HepG2 (cell line): ENCODE data around the gene BRAT1. TPM values are rescaled to one million over a fixed set of nuclear protein-coding genes. Genes with fewer than 3 reads are reported as not detected.

Source experiments
- ATAC-seq: fragments of 200-7000 bp; cut with Tn5 transposase; 3 replicates; pipeline ENCODE4 v1.9.1; 2020; ENCODE audit warnings: mild to moderate bottlenecking, moderate library complexity
- BruUV-seq: library from RNA; stranded (reverse); fragments of 400-500 nt; replicated peaks from 2 replicates; lab custom pipeline; 2021; lab: Mats Ljungman, UMichigan
- CTCF ChIA-PET: fragments of 300-600 bp; formaldehyde crosslinking; extraction: SDS; loops from one replicate; lab custom pipeline; 2021; ENCODE audit warnings: low total read pairs, inconsistent platforms, low intra/inter-chr PET ratio; lab: Yijun Ruan, JAX
- POLR2A ChIA-PET: fragments of 350-600 bp; sonication (Branson Sonifier 250); formaldehyde crosslinking; loops from one replicate; lab custom pipeline; 2020; ENCODE audit warnings: antibody characterized with exemption, inconsistent platforms; lab: Yijun Ruan, JAX
- DNase-seq: peaks from one replicate; pipeline ENCODE4 v3.0.0-alpha.2; 2015; ENCODE audit warnings: low spot score
- FAIRE-seq: peaks from 3 replicates; lab custom pipeline; 2011; peaks lifted over from hg19 to GRCh38; lab: Jason Lieb, UNC
- H2AFZ ChIP-seq: one replicate; pipeline ENCODE4 v1.6.1; 2011; ENCODE audit warnings: low read length, inconsistent platforms
- H3K27ac ChIP-seq: fragments of 300-600 bp; 3 replicates; pipeline ENCODE4 v1.8.0; 2011; ENCODE audit warnings: mixed run types, mild to moderate bottlenecking, mixed read lengths, low read length, inconsistent platforms; ENCODE audit not compliant: insufficient read depth; ENCODE audit errors: extremely low read length
- H3K27me3 ChIP-seq, 2 experiments: fragments of 200-600 bp in 1 of 2; 2 replicates in 1 of 2; 3 replicates in 1 of 2; pipeline versions ENCODE4 v1.6.0 to v1.8.0; 2011; ENCODE audit warnings: low read length in 2 of 2, mild to moderate bottlenecking in 2 of 2, moderate library complexity in 2 of 2, inconsistent platforms in 1 of 2; ENCODE audit not compliant: insufficient read depth in 2 of 2, control insufficient read depth in 1 of 2
- H3K36me3 ChIP-seq, 2 experiments: fragments of 200-600 bp in 1 of 2; replicated peaks in 1 of 2; 2 replicates in 1 of 2; 3 replicates in 1 of 2; pipeline versions ENCODE4 v1.5.1 to v1.8.0; 2011; ENCODE audit warnings: low read length in 2 of 2, inconsistent platforms in 1 of 2; ENCODE audit not compliant: insufficient read depth in 2 of 2, control insufficient read depth in 1 of 2
- H3K4me1 ChIP-seq: 2 replicates; pipeline ENCODE4 v1.5.1; 2012; ENCODE audit warnings: low read length, inconsistent platforms; ENCODE audit not compliant: insufficient read depth
- H3K4me2 ChIP-seq: 2 replicates; pipeline ENCODE4 v1.6.0; 2011; ENCODE audit warnings: low read depth, low read length, inconsistent platforms
- H3K4me3 ChIP-seq, 3 experiments: fragments of 200-600 bp in 1 of 3; sonication (generic), shearing (Covaris generic) in 1 of 3; replicated peaks in 1 of 3; 2 replicates each; pipeline ENCODE4 v1.5.1; 2011 to 2016; ENCODE audit warnings: low read length in 3 of 3, inconsistent platforms in 2 of 3, low read depth in 2 of 3, mild to moderate bottlenecking in 2 of 3, control low read depth in 1 of 3, mixed read lengths in 1 of 3; ENCODE audit not compliant: insufficient read depth in 1 of 3
- H3K79me2 ChIP-seq: one replicate; pipeline ENCODE4 v1.6.1; 2011; ENCODE audit warnings: low read length, inconsistent platforms; ENCODE audit not compliant: insufficient read depth
- H3K9ac ChIP-seq: 2 replicates; pipeline ENCODE4 v1.6.0; 2011; ENCODE audit warnings: mild to moderate bottlenecking, low read depth, low read length, inconsistent platforms; ENCODE audit not compliant: insufficient read depth
- H3K9me3 ChIP-seq: 2 replicates; pipeline ENCODE4 v1.5.1; 2012; ENCODE audit warnings: mild to moderate bottlenecking, low read length
- H4K20me1 ChIP-seq: 2 replicates; pipeline ENCODE4 v1.6.0; 2011; ENCODE audit warnings: inconsistent platforms, mild to moderate bottlenecking, low read length, moderate library complexity; ENCODE audit not compliant: insufficient read depth
- EEA1 ChIP-seq: sonication (generic); formaldehyde crosslinking; IDR thresholded peaks from 2 replicates; pipeline ENCODE4 v1.5.1; 2020; ENCODE audit warnings: mild to moderate bottlenecking, missing genetic modification reagents, borderline replicate concordance
- HMGA1 ChIP-seq: sonication (generic); formaldehyde crosslinking; conservative IDR thresholded peaks from 2 replicates; pipeline ENCODE4 v1.4.0; 2020; ENCODE audit warnings: missing genetic modification reagents
- NCOA5 ChIP-seq: sonication (generic); formaldehyde crosslinking; IDR thresholded peaks from 2 replicates; pipeline ENCODE4 v1.4.0; 2020; ENCODE audit warnings: missing genetic modification reagents
- PCBP1 ChIP-seq: fragments of 200-400 bp; formaldehyde crosslinking; IDR thresholded peaks from 2 replicates; pipeline ENCODE4 v1.6.1; 2017; ENCODE audit warnings: mild to moderate bottlenecking, low read depth, low read length, borderline replicate concordance
- PLSCR1 ChIP-seq: sonication (generic); formaldehyde crosslinking; IDR thresholded peaks from 2 replicates; pipeline ENCODE4 v1.5.0; 2020; ENCODE audit warnings: missing genetic modification reagents, mild to moderate bottlenecking, borderline replicate concordance
- ZBTB33 ChIP-seq: sonication (generic); formaldehyde crosslinking; IDR thresholded peaks from 2 replicates; pipeline ENCODE4 v1.4.0; 2020; ENCODE audit warnings: missing genetic modification reagents
- ZNF350 ChIP-seq: sonication (generic); formaldehyde crosslinking; IDR thresholded peaks from 2 replicates; pipeline ENCODE4 v1.4.0; 2020; ENCODE audit warnings: mild to moderate bottlenecking, low read depth, missing genetic modification reagents, borderline replicate concordance
- ZNF564 ChIP-seq: sonication (generic); formaldehyde crosslinking; IDR thresholded peaks from 2 replicates; pipeline ENCODE4 v1.8.1; 2023; ENCODE audit warnings: mild to moderate bottlenecking, missing genetic modification reagents
- WGBS: methylation state at CpG from one replicate; pipeline ENCODE4 v1.1.6; 2017; ENCODE audit warnings: low lambda C conversion rate; 5-methylcytosine and 5-hydroxymethylcytosine counted together
- in situ Hi-C: cut with HindIII; loops from 2 replicates; pipeline ENCODE4 v1.10.0; 2017; ENCODE audit warnings: low pct_unique_long_range_greater_than_20kb; ENCODE audit not compliant: extremely low pct_ligation_motif_present
- intact Hi-C: fragments of 100-400 bp; cut with micrococcal nuclease; formaldehyde crosslinking; loops from one replicate; pipeline ENCODE4 v1.10.0; 2022; ENCODE audit not compliant: unreplicated experiment
- polyA plus RNA-seq, 8 experiments: library from polyadenylated mRNA; depleted of rRNA in 3 of 8; stranded (reverse) in 7 of 8; unstranded in 1 of 8; fragments of >200 nt; fragmentation: Illumina TruSeq in 4 of 8; extraction: Trizol in 4 of 8; gene quantifications; 2 replicates each; pipeline versions ENCODE4 v1.2.1 to v1.2.3, GENCODE V29; 2011 to 2016; ENCODE audit warnings: low read depth in 4 of 8, missing spikeins in 1 of 8, mixed read lengths in 1 of 8; ENCODE audit not compliant: insufficient read depth in 1 of 8
- total RNA-seq, 5 experiments: library from RNA; depleted of rRNA; stranded (reverse); fragments of >200 nt; fragmentation: Illumina TruSeq; extraction: Trizol; gene quantifications; 2 replicates each; pipeline ENCODE4 v1.2.3, GENCODE V29; 2016; ENCODE audit warnings: low read depth in 1 of 5
- TF ChIP-seq, protein P1 (sequence below): sonication (generic); formaldehyde crosslinking; IDR thresholded peaks from 2 replicates; pipeline ENCODE4 v1.4.0; 2020; ENCODE audit warnings: missing genetic modification reagents, borderline replicate concordance

Gene BRAT1
- total and polyA plus RNA-seq, 2 of the 13 experiments (the other 11 are each of a cell fraction or from before 2014, with no cell fraction given), result 10.2 to 20.3 TPM

GRCh38 chr7:2488681-2489080, 66.6 kb downstream of the BRAT1 start:
- H3K79me2 ChIP-seq, result no peaks in the 10 kb centered on the region
- no peak overlapping the region for H3K27ac ChIP-seq
- H3K4me1 ChIP-seq, result no peaks in the 10 kb centered on the region
- H3K36me3 ChIP-seq, result no peaks in the 10 kb centered on the region
- intact Hi-C loops, result no loop called here
- ChIA-PET POLR2A (no interaction called here), CTCF (no interaction called here)
- TF ChIP-seq, protein P1, sequence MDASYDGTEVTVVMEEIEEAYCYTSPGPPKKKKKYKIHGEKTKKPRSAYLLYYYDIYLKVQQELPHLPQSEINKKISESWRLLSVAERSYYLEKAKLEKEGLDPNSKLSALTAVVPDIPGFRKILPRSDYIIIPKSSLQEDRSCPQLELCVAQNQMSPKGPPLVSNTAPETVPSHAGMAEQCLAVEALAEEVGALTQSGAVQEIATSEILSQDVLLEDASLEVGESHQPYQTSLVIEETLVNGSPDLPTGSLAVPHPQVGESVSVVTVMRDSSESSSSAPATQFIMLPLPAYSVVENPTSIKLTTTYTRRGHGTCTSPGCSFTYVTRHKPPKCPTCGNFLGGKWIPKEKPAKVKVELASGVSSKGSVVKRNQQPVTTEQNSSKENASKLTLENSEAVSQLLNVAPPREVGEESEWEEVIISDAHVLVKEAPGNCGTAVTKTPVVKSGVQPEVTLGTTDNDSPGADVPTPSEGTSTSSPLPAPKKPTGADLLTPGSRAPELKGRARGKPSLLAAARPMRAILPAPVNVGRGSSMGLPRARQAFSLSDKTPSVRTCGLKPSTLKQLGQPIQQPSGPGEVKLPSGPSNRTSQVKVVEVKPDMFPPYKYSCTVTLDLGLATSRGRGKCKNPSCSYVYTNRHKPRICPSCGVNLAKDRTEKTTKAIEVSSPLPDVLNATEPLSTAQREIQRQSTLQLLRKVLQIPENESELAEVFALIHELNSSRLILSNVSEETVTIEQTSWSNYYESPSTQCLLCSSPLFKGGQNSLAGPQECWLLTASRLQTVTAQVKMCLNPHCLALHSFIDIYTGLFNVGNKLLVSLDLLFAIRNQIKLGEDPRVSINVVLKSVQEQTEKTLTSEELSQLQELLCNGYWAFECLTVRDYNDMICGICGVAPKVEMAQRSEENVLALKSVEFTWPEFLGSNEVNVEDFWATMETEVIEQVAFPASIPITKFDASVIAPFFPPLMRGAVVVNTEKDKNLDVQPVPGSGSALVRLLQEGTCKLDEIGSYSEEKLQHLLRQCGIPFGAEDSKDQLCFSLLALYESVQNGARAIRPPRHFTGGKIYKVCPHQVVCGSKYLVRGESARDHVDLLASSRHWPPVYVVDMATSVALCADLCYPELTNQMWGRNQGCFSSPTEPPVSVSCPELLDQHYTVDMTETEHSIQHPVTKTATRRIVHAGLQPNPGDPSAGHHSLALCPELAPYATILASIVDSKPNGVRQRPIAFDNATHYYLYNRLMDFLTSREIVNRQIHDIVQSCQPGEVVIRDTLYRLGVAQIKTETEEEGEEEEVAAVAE (CRISPR knock-in tag), result no peak
- TF ChIP-seq PLSCR1, result no peak
- no peak for TF ChIP-seq ZNF350 (CRISPR knock-in tag)
- TF ChIP-seq NCOA5 (CRISPR knock-in tag), result no peak
- TF ChIP-seq HMGA1 (CRISPR knock-in tag), result no peak
- no peak for TF ChIP-seq ZNF564 (CRISPR knock-in tag)
- TF ChIP-seq EEA1 (CRISPR knock-in tag), result no peak
- TF ChIP-seq PCBP1, result no peak
- no peak for TF ChIP-seq ZBTB33 (CRISPR knock-in tag)
- H3K9me3 ChIP-seq, result no peaks in the 10 kb centered on the region
- peaks cover 6 to 25% of the 10 kb centered on the region in 2 experiments; a peak in 3 of 5 replicates for H3K27me3 ChIP-seq
- H3K4me3 ChIP-seq, result no peak overlapping the region
- no peak for FAIRE-seq
- no TSS peak for BruUV-seq
- H3K4me2 ChIP-seq, result no peak overlapping the region
- H3K9ac ChIP-seq, result no peak overlapping the region
- no peak overlapping the region for H2AFZ ChIP-seq
- no peaks in the 10 kb centered on the region for H4K20me1 ChIP-seq
- ATAC-seq, result no peak
- DNase-seq, result no peak
- in situ Hi-C loops, result no loop called here
- WGBS, result 2% methylated on average over 5 of the region's 9 CpGs
